HUES48 (cell line): ENCODE measurements around the gene CCDC106.

Experiments used
- H3K27ac ChIP-seq: one replicate; pipeline ENCODE4 v1.7.0; 2013; ENCODE audit warnings: low read depth, low read length, inconsistent platforms
- H3K27me3 ChIP-seq: 2 replicates; pipeline ENCODE4 v1.6.1; 2013; ENCODE audit warnings: mild to moderate bottlenecking, low read length; ENCODE audit not compliant: control insufficient read depth, insufficient read depth
- H3K36me3 ChIP-seq: 2 replicates; pipeline ENCODE4 v1.6.1; 2013; ENCODE audit warnings: low read length; ENCODE audit not compliant: control insufficient read depth, insufficient read depth
- H3K4me1 ChIP-seq: 2 replicates; pipeline ENCODE4 v1.6.1; 2013; ENCODE audit warnings: mild to moderate bottlenecking, low read length; ENCODE audit not compliant: control insufficient read depth, insufficient read depth
- H3K4me3 ChIP-seq: 2 replicates; pipeline ENCODE4 v1.5.1; 2013; ENCODE audit warnings: mild to moderate bottlenecking, low read depth, low read length
- H3K9ac ChIP-seq: 2 replicates; pipeline ENCODE4 v1.6.1; 2013; ENCODE audit warnings: mild to moderate bottlenecking, low read depth, low read length, moderate library complexity
- H3K9me3 ChIP-seq: 2 replicates; pipeline ENCODE4 v1.6.1; 2013; ENCODE audit warnings: low read length; ENCODE audit not compliant: control insufficient read depth, insufficient read depth

The CCDC106 gene

DNA sequence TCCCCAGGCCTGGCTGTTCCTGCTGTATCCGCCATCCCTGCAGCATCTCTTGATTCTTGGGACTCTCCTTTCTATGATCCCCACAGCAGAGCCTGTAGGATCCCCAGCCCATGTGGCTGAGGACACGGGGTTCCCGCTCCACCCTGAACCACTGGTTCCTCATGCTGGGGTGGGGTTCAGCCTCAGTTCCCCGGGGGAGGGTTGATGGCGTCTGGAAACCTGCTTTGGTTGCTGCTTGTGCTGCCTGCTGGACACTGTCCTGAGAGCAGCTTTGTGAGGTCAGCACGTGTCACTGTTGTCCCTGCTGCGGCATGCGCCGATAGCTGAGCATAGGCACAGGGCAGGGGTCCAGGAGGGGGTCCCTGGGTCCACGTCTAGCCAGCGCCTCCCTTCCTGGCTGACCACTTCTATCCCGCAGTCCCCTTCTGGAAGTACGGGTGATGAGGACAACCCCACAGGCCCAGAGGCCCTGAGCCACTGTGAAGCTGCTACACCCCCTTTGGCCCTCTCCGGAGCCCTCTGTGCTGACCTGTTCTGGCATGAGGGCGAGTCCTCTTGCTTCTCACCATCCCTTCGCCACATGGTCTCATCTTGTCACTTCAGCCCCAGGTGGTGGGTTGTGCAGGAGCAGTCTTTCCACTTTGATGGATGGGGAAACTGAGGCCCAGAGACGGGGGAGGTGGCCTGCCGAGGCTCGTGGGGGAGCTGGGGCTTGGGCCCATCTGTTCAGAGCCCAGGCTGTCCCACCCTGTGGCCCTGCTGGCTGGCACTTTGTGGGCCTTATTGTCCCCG, 32.5 kb downstream of the CCDC106 start:
- Histone ChIP-seq H3K27ac (no peak overlapping the region), H3K9me3 (no peaks in the 10 kb centered on the region), H3K4me3 (no peak overlapping the region), H3K27me3 (no peaks in the 10 kb centered on the region), H3K9ac (no peak overlapping the region), H3K4me1 (peaks cover 9% of the 10 kb centered on the region; the same call in 1 of the 2 replicates), H3K36me3 (peaks cover 68% of the 10 kb centered on the region)

- Histone ChIP-seq H3K27me3 (no peaks in the 10 kb centered on the region), H3K9ac (no peak overlapping the region), H3K9me3 (no peaks in the 10 kb centered on the region), H3K4me1 (peaks cover 3% of the 10 kb centered on the region; the same call in 1 of the 2 replicates), H3K4me3 (no peak overlapping the region), H3K27ac (no peak overlapping the region), H3K36me3 (peaks cover 77% of the 10 kb centered on the region)
Measured at GRCh38 chr19:55681131-55682092, 33.4 kb downstream of the CCDC106 start.

GRCh38 chr19:55683449-55684261, 35.6 kb downstream of the CCDC106 start:
- H3K4me1 ChIP-seq = no peaks in the 10 kb centered on the region
- no peak overlapping the region for H3K9ac ChIP-seq

DNA sequence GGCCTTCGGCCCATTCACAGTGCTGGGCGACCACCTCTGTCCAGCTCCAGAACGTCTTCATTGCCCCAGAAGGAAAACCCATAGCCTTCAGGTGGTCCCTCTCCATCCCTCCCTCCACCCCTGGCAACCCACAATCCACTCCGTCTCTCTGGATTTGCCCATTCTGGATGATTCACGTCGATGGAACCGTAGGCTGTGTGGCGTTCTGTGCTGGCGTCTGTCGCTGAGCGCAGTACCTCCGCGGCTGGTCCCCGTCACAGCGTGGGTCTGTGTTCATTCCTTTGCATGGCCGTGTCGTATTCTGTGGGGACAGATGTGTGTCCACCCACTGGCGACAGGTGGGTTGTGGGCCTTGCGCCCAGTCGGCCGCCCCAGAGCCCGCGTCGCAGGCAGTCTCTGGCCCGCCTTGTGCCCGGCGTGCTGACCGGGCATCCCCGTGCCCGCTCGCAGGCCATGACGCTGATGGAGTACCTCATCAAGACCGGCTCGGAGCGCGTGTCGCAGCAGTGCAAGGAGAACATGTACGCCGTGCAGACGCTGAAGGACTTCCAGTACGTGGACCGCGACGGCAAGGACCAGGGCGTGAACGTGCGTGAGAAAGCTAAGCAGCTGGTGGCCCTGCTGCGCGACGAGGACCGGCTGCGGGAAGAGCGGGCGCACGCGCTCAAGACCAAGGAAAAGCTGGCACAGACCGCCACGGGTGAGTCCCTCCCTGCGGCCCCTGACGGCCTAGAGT, 37.1 kb downstream of the CCDC106 start:
- no peak overlapping the region for H3K27ac ChIP-seq
- H3K4me3 ChIP-seq = no peak overlapping the region
- H3K4me1 ChIP-seq = no peaks in the 10 kb centered on the region
- H3K9me3 ChIP-seq = no peaks in the 10 kb centered on the region
- no peak overlapping the region for H3K9ac ChIP-seq
- H3K36me3 ChIP-seq = peaks cover 70% of the 10 kb centered on the region
- no peaks in the 10 kb centered on the region for H3K27me3 ChIP-seq

More at GRCh38 chr19:55683449-55684261, 35.6 kb downstream of the CCDC106 start:
- Histone ChIP-seq H3K4me3 (no peak overlapping the region), H3K27ac (peak overlapping the region; percentile 43), H3K27me3 (no peaks in the 10 kb centered on the region), H3K9me3 (no peaks in the 10 kb centered on the region), H3K36me3 (peaks cover 70% of the 10 kb centered on the region)

GRCh38 chr19:55685776-55686175, 37.8 kb downstream of the CCDC106 start:
- peaks cover 65% of the 10 kb centered on the region for H3K36me3 ChIP-seq
- no peaks in the 10 kb centered on the region for H3K9me3 ChIP-seq
- no peak overlapping the region for H3K27ac ChIP-seq
- no peak overlapping the region for H3K9ac ChIP-seq
- no peaks in the 10 kb centered on the region for H3K27me3 ChIP-seq
- H3K4me3 ChIP-seq = no peak overlapping the region
- no peaks in the 10 kb centered on the region for H3K4me1 ChIP-seq

GRCh38 chr19:55686311-55687050, 38.5 kb downstream of the CCDC106 start:
- Histone ChIP-seq H3K4me1 (no peaks in the 10 kb centered on the region), H3K27me3 (no peaks in the 10 kb centered on the region), H3K27ac (no peak overlapping the region), H3K36me3 (peaks cover 58% of the 10 kb centered on the region), H3K4me3 (no peak overlapping the region), H3K9ac (no peak overlapping the region), H3K9me3 (no peaks in the 10 kb centered on the region)

DNA sequence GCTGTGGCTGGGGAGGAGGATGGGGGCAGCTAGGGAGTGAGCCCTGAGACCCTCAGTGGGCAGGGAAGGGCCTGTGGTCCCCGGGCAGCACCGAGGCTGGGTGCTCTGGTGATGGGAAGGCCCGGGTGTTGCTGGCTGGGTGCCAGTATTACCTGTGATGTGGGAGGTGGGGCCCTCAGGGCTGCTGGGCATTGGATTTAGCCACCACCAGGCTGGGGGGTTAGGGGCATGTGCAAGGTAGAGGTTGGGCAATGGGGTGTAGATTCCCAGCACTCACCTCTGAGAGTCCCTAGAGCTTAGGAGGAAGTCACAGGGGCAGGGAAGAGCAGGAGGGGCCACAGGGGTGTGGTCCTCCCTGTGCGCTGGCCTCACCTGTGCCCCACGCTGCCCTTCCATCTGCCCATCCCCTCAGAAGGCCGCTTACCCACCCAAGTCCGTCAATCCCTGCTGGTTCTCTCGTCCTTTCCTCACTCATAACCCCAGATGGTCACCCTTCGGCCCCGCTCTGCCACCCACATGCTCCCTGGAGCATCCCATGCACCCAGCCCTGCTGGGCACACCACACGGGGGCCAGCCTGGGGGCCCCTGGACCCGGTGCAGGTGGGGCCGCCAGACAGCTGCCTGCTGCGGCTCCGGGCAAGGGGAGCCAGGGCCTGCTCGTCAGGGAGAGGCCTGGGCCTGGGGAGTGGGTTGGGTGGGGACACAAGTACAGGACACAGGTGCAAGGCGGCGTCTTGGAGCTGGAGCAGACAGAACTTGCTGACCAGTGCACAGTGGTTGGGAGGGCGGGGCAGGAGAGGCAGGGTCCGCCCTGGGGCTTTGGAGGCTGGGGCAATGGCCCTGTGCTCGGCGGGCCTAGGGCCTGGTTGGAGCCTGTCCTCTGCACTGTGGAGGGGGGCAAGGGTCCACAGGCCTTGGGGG, 39.5 kb downstream of the CCDC106 start:
- H3K36me3 ChIP-seq = peaks cover 51% of the 10 kb centered on the region
- no peak overlapping the region for H3K4me3 ChIP-seq
- H3K9me3 ChIP-seq = no peaks in the 10 kb centered on the region
- H3K27ac ChIP-seq = no peak overlapping the region
- no peaks in the 10 kb centered on the region for H3K4me1 ChIP-seq
- no peak overlapping the region for H3K9ac ChIP-seq
- H3K27me3 ChIP-seq = no peaks in the 10 kb centered on the region

- no peaks in the 10 kb centered on the region for H3K9me3 ChIP-seq
- no peaks in the 10 kb centered on the region for H3K27me3 ChIP-seq
- peaks cover 57% of the 10 kb centered on the region for H3K36me3 ChIP-seq
- no peaks in the 10 kb centered on the region for H3K4me1 ChIP-seq
- H3K4me3 ChIP-seq = no peak overlapping the region
- H3K27ac ChIP-seq = no peak overlapping the region
- no peak overlapping the region for H3K9ac ChIP-seq
Measured at GRCh38 chr19:55688422-55689218, 40.6 kb downstream of the CCDC106 start.
